Measurements from ENCODE around the gene ALG8.

GRCh38 chr11:78138694-78139421, 568 bp downstream of the ALG8 start:
- TF ChIP-seq CTCF (IDR thresholded peaks at IDR 0.05) = no peak
- no peak for TF ChIP-seq POLR2A (IDR thresholded peaks at IDR 0.05)
